Measurements from ENCODE around the gene SMAD6.
"Not testable (repeated sequence)": the region's sequence is repeated elsewhere in the genome, so short reads cannot be mapped to it uniquely, and the experiment has no call there.

The SMAD6 gene

DNA sequence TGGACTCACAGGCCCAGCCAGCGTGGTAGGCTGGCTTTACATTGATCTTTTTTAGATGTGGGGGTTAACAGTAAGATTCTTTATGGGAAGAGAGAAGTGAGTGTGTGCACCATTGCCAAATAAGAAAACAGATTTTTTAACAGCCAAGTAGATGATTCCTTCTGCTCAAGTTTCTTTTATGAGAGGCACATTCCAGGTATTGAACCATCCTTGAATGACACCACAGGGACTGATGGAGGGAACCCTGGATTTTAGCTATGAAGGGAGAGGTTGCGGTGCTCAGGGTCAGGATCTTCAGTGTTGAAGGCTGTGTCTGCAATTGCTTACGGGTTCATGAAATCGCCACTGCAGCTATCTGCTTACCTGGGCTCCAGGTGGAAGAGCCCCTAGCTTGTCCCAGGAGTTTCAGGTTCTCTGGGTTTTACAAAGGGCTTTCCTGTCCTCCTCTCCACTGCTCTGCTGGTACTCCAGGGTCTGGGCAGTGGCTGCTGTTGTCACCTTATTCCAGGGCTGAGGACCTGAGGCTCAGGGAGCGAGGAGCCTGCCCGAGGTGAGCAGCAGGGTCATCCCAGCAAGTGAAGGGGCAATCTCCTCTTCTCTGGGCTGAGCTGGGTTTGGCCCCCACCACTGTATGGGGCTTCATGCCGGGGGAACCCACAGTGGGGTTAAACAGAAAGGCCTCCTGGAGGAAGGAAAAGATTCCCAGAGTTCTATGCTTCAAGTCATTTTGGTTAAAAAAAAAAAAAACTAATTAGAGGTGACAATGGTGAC, 53.4 kb downstream of the SMAD6 start:
- TF ChIP-seq ZFX (IDR thresholded peaks at IDR 0.05), result no peak
- TF ChIP-seq, protein P1, sequence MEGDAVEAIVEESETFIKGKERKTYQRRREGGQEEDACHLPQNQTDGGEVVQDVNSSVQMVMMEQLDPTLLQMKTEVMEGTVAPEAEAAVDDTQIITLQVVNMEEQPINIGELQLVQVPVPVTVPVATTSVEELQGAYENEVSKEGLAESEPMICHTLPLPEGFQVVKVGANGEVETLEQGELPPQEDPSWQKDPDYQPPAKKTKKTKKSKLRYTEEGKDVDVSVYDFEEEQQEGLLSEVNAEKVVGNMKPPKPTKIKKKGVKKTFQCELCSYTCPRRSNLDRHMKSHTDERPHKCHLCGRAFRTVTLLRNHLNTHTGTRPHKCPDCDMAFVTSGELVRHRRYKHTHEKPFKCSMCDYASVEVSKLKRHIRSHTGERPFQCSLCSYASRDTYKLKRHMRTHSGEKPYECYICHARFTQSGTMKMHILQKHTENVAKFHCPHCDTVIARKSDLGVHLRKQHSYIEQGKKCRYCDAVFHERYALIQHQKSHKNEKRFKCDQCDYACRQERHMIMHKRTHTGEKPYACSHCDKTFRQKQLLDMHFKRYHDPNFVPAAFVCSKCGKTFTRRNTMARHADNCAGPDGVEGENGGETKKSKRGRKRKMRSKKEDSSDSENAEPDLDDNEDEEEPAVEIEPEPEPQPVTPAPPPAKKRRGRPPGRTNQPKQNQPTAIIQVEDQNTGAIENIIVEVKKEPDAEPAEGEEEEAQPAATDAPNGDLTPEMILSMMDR (conservative IDR thresholded peaks at IDR 0.05), result no peak
- H3K27ac ChIP-seq, result no peak overlapping the region

DNA sequence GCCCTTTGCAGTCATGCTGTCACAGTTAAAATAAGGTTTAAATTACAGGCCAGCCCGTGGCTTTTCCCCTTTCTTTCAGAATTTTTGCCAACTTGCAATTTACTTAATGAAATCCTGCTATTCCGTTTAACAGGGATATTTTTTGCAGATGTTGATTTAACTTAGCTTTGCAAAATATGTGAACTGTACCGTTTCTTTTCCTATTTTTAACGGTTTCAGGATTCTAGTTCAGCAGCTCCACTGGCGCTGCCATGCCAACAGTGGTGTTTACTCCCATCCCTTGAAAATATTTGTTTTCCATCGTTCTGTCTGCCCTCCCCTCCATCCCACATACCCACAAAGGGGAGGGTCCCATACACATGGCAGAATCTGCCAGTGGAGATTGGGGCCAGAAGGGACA, 54.3 kb downstream of the SMAD6 start:
- H3K27ac ChIP-seq, result no peak overlapping the region
- no peak for TF ChIP-seq ZFX (IDR thresholded peaks at IDR 0.05)
- TF ChIP-seq, protein P1 (conservative IDR thresholded peaks at IDR 0.05), result no peak

DNA sequence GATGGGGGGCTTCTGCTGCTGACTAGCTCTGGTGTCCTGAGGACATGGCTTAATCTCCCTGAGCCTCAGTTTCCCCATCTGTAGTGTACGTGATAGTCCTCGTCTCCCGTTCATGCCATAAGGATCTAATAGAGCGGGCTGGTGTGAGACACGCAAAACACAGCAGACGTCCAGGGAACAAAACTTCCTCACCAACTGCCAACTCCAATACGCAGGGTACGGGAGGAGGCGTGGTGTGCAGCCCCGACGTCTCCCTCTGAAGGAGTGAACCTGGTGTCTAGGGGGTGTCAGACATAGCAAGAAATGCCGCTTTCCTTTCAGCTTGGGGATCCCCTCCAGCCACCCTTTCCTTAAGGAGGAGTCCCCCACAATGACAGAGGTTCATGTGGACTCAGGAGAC, 55.0 kb downstream of the SMAD6 start:
- no peak for TF ChIP-seq ZFX (IDR thresholded peaks at IDR 0.05)
- TF ChIP-seq, protein P1 (conservative IDR thresholded peaks at IDR 0.05), result no peak
- H3K27ac ChIP-seq, result no peak overlapping the region

DNA sequence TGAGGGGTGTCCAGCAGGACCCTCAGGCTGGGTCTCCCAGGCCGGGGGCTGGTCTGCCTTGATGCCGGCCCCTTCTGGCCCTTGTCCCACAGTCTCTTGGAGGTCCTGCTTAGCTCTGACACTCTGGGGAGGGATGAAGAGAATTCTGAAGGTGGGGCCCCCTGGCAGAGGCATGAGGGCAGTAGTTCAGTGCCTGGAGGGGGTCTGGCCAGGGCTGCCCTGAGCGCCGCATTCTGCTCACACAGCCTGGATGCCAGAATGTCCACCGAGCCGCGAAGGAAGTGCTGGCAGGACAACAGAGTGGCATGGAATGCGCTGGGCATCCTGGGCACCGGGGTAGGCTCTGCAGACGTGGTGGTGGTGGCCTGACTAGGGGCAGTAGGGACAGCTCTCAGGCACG, 55.5 kb downstream of the SMAD6 start:
- TF ChIP-seq ZFX (IDR thresholded peaks at IDR 0.05), result no peak
- TF ChIP-seq, protein P1 (conservative IDR thresholded peaks at IDR 0.05), result no peak
- H3K27ac ChIP-seq, result no peak overlapping the region

DNA sequence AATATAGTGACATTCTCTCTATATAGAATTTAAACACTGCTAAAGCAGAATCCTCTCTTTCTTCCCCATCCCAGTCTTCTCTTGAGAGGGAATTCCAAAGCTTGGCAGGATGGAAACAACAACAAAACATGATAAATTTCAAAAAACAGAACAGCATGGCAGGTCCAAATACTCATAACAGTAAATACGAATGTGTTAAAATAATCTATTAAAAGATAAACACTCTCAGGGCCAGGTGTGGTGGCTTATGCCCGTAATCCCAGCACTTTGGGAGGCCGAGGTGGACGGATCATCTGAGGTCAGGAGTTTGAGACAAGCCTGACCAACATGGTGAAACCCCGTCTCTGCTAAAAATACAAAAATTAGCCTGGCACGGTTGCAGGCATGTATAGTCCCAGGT, 56.2 kb downstream of the SMAD6 start:
- not testable (repeated sequence) for H3K27ac ChIP-seq

DNA sequence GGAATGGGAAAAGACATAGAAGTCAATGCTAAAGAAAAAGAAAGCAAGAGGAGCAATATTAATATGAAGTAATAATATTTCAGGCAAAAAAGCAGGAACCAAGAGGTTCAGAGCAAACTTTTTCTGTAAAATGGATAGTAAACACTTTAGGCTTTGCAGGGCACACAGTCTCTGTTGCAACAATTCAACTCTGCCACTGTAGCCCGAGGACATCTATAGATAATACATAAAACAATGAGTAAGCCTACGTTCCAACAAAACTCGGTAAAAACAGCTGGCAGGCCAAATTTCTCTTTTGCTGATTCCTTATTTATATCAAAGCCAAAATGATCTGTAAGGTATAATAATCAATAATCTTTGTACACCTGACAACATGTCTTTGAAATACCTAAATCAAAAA, 56.8 kb downstream of the SMAD6 start:
- TF ChIP-seq, protein P1 (conservative IDR thresholded peaks at IDR 0.05), result no peak
- TF ChIP-seq ZFX (IDR thresholded peaks at IDR 0.05), result no peak
- no peak overlapping the region for H3K27ac ChIP-seq

DNA sequence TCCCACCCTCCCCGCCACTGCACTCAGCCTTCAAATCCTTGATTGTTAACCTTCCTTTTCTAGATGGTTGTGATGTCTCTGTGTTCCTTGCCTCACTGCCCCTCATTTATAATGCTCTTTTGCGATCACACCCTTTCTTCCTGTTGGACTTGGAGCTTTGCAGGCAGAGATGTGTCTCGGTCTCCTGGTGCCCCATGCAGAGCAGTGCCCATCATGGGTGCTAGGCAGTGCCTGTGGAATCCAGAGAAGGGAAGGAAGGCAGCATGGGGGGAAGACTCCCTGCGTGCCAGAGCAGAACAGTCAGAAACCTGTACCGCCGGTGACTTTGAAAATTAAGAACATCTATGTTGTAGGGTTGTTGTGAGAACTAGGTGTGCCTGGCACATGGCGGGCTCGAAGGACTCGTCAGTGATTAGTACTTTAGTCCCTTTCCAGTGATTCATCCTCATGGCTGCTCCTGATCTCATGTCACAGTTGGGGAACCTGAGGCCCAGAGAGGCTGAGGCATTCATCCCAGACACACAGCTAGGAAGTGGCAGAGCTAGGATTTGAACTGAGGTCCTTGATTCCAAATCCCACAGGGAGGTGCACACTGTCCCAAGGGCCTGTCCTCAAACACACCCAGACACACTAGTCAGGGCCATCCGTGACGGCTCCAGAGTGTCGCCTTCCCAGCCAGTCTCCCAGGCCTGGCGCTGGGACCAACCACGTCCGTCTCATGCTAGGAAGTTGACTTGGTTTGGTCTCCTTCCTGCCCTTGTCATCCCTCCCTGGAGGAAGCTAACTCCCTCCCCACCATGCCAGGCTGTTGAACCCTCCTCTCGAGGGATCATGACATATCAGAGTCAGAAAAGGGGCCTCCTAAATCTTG, 58.3 kb downstream of the SMAD6 start:
- TF ChIP-seq ZFX (IDR thresholded peaks at IDR 0.05), result no peak
- TF ChIP-seq, protein P1 (conservative IDR thresholded peaks at IDR 0.05), result no peak
- H3K27ac ChIP-seq, result no peak overlapping the region; the same call in 1 of the 2 replicates
